NT2/D1 (cell line): Measurements from ENCODE around the gene SMIM3.

Experiments used
- YY1 ChIP-seq: IDR thresholded peaks from 2 replicates; pipeline ENCODE4 v1.6.1; 2011; ENCODE audit not compliant: insufficient read length, insufficient read depth
- ZNF274 ChIP-seq: IDR thresholded peaks from 2 replicates; pipeline ENCODE4 v1.6.1; 2011; ENCODE audit warnings: mild to moderate bottlenecking, low read depth, low read length

DNA sequence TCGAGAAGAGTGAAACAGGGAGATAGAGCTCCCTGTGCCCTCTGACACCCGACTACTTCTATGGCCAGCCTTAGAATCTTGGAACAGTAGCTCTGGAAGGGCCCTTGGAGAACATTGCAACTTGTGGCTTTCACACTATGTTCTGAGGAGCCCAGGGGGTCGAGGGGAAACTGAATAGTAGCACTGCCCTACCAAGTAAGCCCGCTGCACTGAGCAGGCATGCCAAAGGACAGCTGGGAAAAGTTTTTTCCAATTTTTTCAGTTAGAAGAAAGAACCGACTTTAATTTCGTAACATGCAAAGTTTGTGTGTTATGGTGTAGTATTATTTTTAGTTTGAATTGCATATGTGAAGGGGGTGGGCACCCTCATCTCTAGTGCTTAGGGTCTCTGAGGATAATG lies 10.9 kb downstream of the SMIM3 start:
- no peak for TF ChIP-seq ZNF274
- no peak for TF ChIP-seq YY1
